ENCODE measurements around the gene CEP85L.
"Not testable (repeated sequence)": the region's sequence is repeated elsewhere in the genome, so short reads cannot be mapped to it uniquely, and the experiment has no call there.

CEP85L gene

DNA sequence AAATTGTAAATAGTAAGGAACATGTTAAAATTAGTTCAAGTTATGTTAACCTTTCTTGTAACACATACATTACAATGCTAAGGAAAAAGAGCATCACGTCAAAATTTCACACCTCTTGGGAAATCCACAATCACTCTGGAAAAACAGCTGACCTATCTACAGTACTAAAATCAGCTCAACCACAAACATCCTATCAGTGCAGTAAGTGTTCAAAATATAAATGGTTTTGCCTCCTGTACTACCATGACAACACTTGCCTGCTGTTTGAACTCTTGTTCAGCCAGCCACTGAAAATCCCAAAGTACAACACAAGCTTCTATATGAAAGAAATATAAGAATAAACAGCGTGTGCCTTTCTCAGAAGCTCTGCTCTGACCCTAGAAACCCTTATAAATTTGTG, 186.8 kb downstream of the CEP85L start:
- Histone ChIP-seq H3K4me3 (ENCODE audit: extremely low read depth, insufficient read depth, low read length, poor library complexity, severe bottlenecking) (no peak overlapping the region), H3K27ac (ENCODE audit: low read depth, low read length, severe bottlenecking) (no peak overlapping the region), H3K36me3 (ENCODE audit: control insufficient read depth, insufficient read depth, low read length) (peaks cover 26% of the 10 kb centered on the region), H3K4me1 (ENCODE audit: control insufficient read depth, insufficient read depth, low read length, poor library complexity, severe bottlenecking) (no peaks in the 10 kb centered on the region), H3K9me3 (ENCODE audit: control insufficient read depth, low read length) (no peaks in the 10 kb centered on the region)
- WGBS, 2 experiments (ENCODE audit: insufficient coverage in 2 of 2) = 100% methylated on average over 1 of the region's 2 CpGs; no CpG with 5 or more reads in 1 of the 2 experiments

DNA sequence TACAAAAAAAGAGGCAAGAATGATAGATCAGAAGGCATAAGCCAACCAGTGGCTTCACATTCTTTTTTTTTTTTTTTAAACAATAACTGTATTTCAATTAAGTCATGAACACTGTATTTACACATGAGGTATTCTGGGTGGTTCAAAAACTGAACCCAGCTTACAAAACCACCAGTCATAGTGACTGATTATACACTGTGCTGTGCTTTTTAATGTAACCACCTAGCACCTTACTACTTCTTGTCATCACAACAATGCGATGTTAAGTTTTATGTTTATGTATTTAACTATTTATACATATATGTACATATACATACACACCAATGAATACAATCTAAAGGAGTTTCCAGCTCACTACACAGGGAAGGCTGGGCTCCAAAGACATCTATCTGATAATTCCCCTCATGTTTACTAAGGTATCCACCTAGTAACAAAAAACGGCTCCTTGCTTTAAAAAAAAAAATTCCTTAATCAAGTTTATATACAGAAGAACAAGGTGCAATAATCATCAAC, 190.4 kb downstream of the CEP85L start:
- no peak overlapping the region for H3K27ac ChIP-seq (ENCODE audit: low read depth, low read length, severe bottlenecking)
- WGBS, 2 experiments (ENCODE audit: insufficient coverage in 2 of 2) = no CpG with 5 or more reads among the region's 2 CpGs
- no peaks in the 10 kb centered on the region for H3K9me3 ChIP-seq (ENCODE audit: control insufficient read depth, low read length)
- peaks cover 5% of the 10 kb centered on the region for H3K36me3 ChIP-seq (ENCODE audit: control insufficient read depth, insufficient read depth, low read length)
- H3K4me3 ChIP-seq (ENCODE audit: extremely low read depth, insufficient read depth, low read length, poor library complexity, severe bottlenecking) = no peak overlapping the region
- no peaks in the 10 kb centered on the region for H3K4me1 ChIP-seq (ENCODE audit: control insufficient read depth, insufficient read depth, low read length, poor library complexity, severe bottlenecking)

DNA sequence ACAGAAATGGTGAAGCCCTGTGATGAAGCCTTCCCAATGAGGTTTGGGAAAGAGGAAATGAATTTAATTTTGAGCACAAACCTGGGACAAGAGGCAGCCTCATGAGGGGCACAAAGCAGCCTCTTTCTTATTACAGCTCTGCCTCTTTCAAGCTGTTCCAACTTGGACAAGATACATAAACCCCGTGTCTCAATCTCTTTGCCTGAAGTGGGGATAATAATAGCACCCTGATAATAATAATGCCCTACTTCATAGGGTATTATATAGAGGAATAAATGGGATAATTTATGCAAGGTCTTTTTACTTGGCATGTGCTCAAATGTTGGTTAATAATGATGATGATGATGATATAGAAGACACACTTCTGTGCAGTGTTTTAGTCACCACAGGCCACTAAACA, 194.4 kb downstream of the CEP85L start:
- no CpG with 5 or more reads among the region's 1 CpG for WGBS, 2 experiments (ENCODE audit: insufficient coverage in 2 of 2)
- H3K9me3 ChIP-seq (ENCODE audit: control insufficient read depth, low read length) = peaks cover 10% of the 10 kb centered on the region
- H3K36me3 ChIP-seq (ENCODE audit: control insufficient read depth, insufficient read depth, low read length) = no peaks in the 10 kb centered on the region
- no peak overlapping the region for H3K4me3 ChIP-seq (ENCODE audit: extremely low read depth, insufficient read depth, low read length, poor library complexity, severe bottlenecking)
- no peak overlapping the region for H3K27ac ChIP-seq (ENCODE audit: low read depth, low read length, severe bottlenecking)
- H3K4me1 ChIP-seq (ENCODE audit: control insufficient read depth, insufficient read depth, low read length, poor library complexity, severe bottlenecking) = no peaks in the 10 kb centered on the region

DNA sequence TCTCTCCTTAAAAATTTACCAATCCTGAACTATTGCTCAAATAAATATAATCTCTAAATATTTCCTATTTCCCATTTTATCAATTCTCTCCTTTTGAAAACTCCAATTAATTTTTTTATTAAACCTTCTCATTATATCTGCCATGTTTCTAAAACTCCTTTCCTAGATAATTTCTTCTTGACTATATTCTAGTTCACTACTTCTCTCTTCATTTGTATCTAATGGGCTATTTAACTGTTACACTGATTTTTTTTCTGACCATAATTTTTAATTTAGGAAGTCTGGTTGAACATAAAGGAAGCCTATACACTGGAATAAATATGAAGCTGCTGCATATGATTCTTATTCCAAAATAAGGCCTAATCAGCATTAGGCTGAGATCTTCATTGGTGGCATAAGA, 199.6 kb downstream of the CEP85L start:
- peaks cover 10% of the 10 kb centered on the region for H3K9me3 ChIP-seq (ENCODE audit: control insufficient read depth, low read length)
- H3K4me1 ChIP-seq (ENCODE audit: control insufficient read depth, insufficient read depth, low read length, poor library complexity, severe bottlenecking) = no peaks in the 10 kb centered on the region
- no peaks in the 10 kb centered on the region for H3K36me3 ChIP-seq (ENCODE audit: control insufficient read depth, insufficient read depth, low read length)
- no peak overlapping the region for H3K27ac ChIP-seq (ENCODE audit: low read depth, low read length, severe bottlenecking)
- no peak overlapping the region for H3K4me3 ChIP-seq (ENCODE audit: extremely low read depth, insufficient read depth, low read length, poor library complexity, severe bottlenecking)

DNA sequence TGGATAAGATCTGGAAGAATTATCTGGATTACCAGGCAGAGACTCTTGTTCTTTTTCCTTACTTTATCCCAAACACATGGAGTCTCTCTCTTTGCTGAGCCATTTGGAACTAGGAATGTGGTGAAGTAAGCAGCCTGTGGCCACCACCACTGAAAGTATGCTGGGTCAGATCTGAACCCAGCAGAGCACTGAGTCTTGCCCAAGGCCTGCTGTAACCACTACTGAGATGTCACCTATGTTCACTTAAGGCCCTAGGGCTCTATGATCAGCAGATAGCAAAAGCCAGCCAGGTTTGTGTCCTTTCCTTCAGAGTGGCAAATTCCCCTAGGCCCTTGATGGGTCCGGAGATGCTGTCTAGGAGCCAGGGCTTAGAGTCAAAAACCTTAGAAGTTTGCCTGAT, 206.6 kb downstream of the CEP85L start:
- no peaks in the 10 kb centered on the region for H3K4me1 ChIP-seq (ENCODE audit: control insufficient read depth, insufficient read depth, low read length, poor library complexity, severe bottlenecking)
- no peaks in the 10 kb centered on the region for H3K36me3 ChIP-seq (ENCODE audit: control insufficient read depth, insufficient read depth, low read length)
- 89 to 100% methylated on average over 1 of the region's 1 CpG for WGBS, 2 experiments (ENCODE audit: insufficient coverage in 2 of 2)
- H3K27ac ChIP-seq (ENCODE audit: low read depth, low read length, severe bottlenecking) = no peak overlapping the region
- no peaks in the 10 kb centered on the region for H3K9me3 ChIP-seq (ENCODE audit: control insufficient read depth, low read length)
- H3K4me3 ChIP-seq (ENCODE audit: extremely low read depth, insufficient read depth, low read length, poor library complexity, severe bottlenecking) = no peak overlapping the region

DNA sequence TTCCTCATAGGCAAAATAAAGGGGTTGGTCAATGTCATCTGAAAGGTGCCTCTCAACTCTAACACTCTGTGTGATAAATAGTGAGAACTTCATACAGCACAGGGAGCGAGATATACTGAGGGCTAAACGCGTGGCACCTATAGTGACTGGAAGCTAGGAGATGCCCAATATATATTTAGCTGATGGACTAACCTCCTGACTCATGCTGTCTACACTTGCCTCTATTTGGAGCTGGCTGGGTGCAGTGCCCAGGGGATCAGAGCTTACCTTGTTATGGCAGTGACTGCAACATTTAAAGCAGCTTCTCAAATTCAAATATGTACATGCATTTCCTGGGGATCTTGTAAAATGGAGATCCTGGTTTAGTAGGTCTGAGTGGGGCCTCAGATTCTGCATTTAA, 214.9 kb downstream of the CEP85L start:
- WGBS, 2 experiments (ENCODE audit: insufficient coverage in 2 of 2) = 80 to 100% methylated on average over 1 to 2 of the region's 3 CpGs
- Histone ChIP-seq H3K9me3 (ENCODE audit: control insufficient read depth, low read length) (no peaks in the 10 kb centered on the region), H3K36me3 (ENCODE audit: control insufficient read depth, insufficient read depth, low read length) (no peaks in the 10 kb centered on the region), H3K27ac (ENCODE audit: low read depth, low read length, severe bottlenecking) (no peak overlapping the region), H3K4me1 (ENCODE audit: control insufficient read depth, insufficient read depth, low read length, poor library complexity, severe bottlenecking) (no peaks in the 10 kb centered on the region), H3K4me3 (ENCODE audit: extremely low read depth, insufficient read depth, low read length, poor library complexity, severe bottlenecking) (no peak overlapping the region)

DNA sequence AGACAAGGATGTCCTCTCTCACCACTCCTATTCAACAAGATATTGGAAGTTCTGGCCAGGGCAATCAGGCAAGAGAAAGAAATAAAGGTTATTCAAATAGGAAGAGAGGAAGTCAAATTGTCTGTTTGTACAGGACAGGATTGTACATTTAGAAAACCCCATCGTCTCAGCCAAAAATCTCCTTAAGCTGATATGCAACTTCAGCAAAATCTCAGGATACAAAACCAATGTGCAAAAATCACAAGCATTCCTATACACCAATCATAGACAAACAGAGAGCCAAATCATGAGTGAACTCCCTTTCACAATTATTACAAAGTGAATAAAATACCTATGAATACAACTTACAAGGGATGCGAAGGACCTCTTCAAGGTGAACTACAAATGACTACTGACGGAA, 217.2 kb downstream of the CEP85L start:
- not testable (repeated sequence) for H3K36me3 ChIP-seq (ENCODE audit: control insufficient read depth, insufficient read depth, low read length); H3K4me3 ChIP-seq (ENCODE audit: extremely low read depth, insufficient read depth, low read length, poor library complexity, severe bottlenecking); H3K4me1 ChIP-seq (ENCODE audit: control insufficient read depth, insufficient read depth, low read length, poor library complexity, severe bottlenecking); H3K9me3 ChIP-seq (ENCODE audit: control insufficient read depth, low read length); H3K27ac ChIP-seq (ENCODE audit: low read depth, low read length, severe bottlenecking)
- WGBS, 2 experiments (ENCODE audit: insufficient coverage in 2 of 2) = 89% methylated on average over 2 of the region's 3 CpGs; no CpG with 5 or more reads in 1 of the 2 experiments

DNA sequence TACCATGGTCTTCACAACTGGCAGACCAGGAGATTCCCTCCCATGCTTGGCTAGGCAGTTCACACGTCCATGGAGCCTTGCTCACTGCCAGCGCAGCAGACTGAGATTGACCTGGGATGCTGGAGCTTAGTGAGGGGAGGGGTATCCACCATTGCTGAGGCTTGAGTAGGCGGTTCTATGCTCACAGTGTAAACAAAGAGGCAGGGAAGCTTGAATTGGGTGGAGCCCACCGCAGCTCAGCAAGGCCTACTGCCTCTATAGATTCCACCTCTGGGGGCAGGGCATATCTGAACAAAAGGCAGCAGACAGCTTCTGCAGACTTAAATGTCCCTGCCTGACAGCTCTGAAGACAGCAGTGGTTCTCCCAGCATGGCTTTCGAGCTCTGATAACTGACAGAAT, 230.1 kb downstream of the CEP85L start:
- not testable (repeated sequence) for H3K27ac ChIP-seq (ENCODE audit: low read depth, low read length, severe bottlenecking); H3K36me3 ChIP-seq (ENCODE audit: control insufficient read depth, insufficient read depth, low read length); H3K4me1 ChIP-seq (ENCODE audit: control insufficient read depth, insufficient read depth, low read length, poor library complexity, severe bottlenecking); H3K4me3 ChIP-seq (ENCODE audit: extremely low read depth, insufficient read depth, low read length, poor library complexity, severe bottlenecking); H3K9me3 ChIP-seq (ENCODE audit: control insufficient read depth, low read length)
- WGBS, 2 experiments (ENCODE audit: insufficient coverage in 2 of 2) = 61 to 72% methylated on average over 2 to 4 of the region's 5 CpGs

DNA sequence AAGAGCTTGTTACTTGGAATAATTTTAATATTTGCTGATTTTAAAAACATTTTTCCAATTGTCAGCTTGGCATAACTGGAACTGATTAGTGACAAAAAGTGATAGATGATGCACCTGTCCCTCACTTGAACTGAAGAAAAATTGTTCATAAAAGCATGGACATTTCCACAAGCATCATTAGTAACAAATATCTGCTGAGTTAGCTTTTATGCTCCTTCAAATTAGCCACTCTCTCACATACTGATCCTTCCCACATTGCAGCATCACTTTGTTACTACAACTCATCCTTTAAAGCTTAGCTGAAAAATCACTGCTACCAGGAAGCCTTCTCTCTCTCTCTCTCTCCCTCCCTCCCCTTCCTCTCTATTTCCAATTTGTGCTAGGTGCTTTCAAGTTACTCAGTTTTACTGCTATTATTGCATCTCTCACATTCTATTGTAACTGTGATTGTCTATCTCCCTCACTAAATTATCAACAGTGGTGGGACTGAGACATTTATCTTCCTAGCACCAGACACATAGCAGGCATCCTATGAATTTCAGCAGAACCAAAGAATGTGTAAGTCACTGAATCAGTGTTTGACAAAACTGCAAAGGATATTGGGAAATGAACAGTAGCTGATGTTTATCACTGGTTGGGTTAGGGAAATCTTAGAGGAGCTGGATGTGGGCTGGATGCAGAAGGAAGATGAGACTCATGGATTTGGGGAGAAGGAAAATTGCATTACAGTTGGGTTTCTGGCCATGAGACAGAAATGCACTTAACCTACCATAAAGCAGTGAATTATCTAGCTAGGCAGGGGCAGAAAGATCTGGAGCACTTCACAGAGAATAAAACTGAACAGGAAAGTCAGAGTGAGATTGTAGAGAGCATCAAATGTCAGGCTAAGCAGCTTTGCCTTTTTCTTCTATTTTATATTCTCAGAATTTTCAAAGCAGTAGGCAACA, 231.7 kb downstream of the CEP85L start:
- H3K9me3 ChIP-seq (ENCODE audit: control insufficient read depth, low read length) = no peaks in the 10 kb centered on the region
- no peak overlapping the region for H3K27ac ChIP-seq (ENCODE audit: low read depth, low read length, severe bottlenecking)
- no peak overlapping the region for H3K4me3 ChIP-seq (ENCODE audit: extremely low read depth, insufficient read depth, low read length, poor library complexity, severe bottlenecking)
- H3K4me1 ChIP-seq (ENCODE audit: control insufficient read depth, insufficient read depth, low read length, poor library complexity, severe bottlenecking) = no peaks in the 10 kb centered on the region
- H3K36me3 ChIP-seq (ENCODE audit: control insufficient read depth, insufficient read depth, low read length) = no peaks in the 10 kb centered on the region

All from mesodermal cell (in vitro differentiated cells).